ENCODE data around the gene COL8A1. TPM values are rescaled to one million over a fixed set of nuclear protein-coding genes. Genes with fewer than 3 reads are reported as not detected.

Gene COL8A1
- total RNA-seq, 1 experiment from 2014 or later = 0.87 TPM

DNA sequence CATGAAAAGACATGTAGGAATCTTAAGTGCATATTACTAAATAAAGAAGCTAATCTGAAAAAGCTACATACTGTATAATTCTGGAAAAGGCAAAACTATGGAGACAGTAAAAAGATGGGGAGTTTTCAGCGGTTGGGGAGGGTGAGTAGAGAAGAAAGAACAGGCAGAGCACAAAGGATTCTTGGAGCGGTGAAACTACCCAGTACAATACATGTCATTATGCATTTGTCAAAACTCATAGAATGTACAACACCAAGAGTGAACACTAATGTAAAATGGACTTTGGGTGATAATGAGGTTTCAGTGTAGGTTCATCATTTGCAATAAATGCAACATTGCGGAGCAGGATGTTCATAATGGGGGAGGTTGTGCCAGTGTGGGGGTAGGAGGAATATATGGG, 133.8 kb downstream of the COL8A1 start (continued):
- TF ChIP-seq SP1 (CRISPR knock-in tag; conservative IDR thresholded peaks at IDR 0.05) = no peak
- TF ChIP-seq MYBL2 (CRISPR knock-in tag; IDR thresholded peaks at IDR 0.05) = no peak
- no peak for TF ChIP-seq ZNF671 (CRISPR knock-in tag; IDR thresholded peaks at IDR 0.05)

- Mint-ChIP-seq H3K27me3 (ENCODE audit: low read depth) (no peaks in the 10 kb centered on the region), H3K36me3 (no peaks in the 10 kb centered on the region), H3K4me3 (no peak overlapping the region), H3K4me1 (peaks cover 22% of the 10 kb centered on the region), H3K9me3 (0 out of 2 replicates have a peak, but pooled peaks cover 4% of the 10 kb centered on the region), H3K27ac (no peak overlapping the region)
- TF ChIP-seq ZNF423 (CRISPR knock-in tag; IDR thresholded peaks at IDR 0.05) (no peak), ZNF138 (CRISPR knock-in tag; conservative IDR thresholded peaks at IDR 0.05) (no peak), ELF4 (CRISPR knock-in tag; IDR thresholded peaks at IDR 0.05; ENCODE audit: low read depth) (no peak), PREB (CRISPR knock-in tag; IDR thresholded peaks at IDR 0.05; ENCODE audit: borderline replicate concordance) (no peak), NR2C2 (CRISPR knock-in tag; IDR thresholded peaks at IDR 0.05) (no peak), MLX (CRISPR knock-in tag; IDR thresholded peaks at IDR 0.05) (no peak), NR3C1 (CRISPR knock-in tag; conservative IDR thresholded peaks at IDR 0.05; ENCODE audit: low read depth) (no peak)
- TF ChIP-seq, protein P1, sequence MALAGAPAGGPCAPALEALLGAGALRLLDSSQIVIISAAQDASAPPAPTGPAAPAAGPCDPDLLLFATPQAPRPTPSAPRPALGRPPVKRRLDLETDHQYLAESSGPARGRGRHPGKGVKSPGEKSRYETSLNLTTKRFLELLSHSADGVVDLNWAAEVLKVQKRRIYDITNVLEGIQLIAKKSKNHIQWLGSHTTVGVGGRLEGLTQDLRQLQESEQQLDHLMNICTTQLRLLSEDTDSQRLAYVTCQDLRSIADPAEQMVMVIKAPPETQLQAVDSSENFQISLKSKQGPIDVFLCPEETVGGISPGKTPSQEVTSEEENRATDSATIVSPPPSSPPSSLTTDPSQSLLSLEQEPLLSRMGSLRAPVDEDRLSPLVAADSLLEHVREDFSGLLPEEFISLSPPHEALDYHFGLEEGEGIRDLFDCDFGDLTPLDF (CRISPR knock-in tag; IDR thresholded peaks at IDR 0.05) = no peak
- TF ChIP-seq, protein P2, sequence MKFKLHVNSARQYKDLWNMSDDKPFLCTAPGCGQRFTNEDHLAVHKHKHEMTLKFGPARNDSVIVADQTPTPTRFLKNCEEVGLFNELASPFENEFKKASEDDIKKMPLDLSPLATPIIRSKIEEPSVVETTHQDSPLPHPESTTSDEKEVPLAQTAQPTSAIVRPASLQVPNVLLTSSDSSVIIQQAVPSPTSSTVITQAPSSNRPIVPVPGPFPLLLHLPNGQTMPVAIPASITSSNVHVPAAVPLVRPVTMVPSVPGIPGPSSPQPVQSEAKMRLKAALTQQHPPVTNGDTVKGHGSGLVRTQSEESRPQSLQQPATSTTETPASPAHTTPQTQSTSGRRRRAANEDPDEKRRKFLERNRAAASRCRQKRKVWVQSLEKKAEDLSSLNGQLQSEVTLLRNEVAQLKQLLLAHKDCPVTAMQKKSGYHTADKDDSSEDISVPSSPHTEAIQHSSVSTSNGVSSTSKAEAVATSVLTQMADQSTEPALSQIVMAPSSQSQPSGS (CRISPR knock-in tag; IDR thresholded peaks at IDR 0.05; ENCODE audit: borderline replicate concordance, low read depth) = no peak
- no peak for ATAC-seq
- DNase-seq (ENCODE audit: low spot score) = no peak
- CTCF ChIA-PET = no interaction called here
- POLR2A ChIA-PET = no interaction called here
These were observed 134.3 kb downstream of the COL8A1 start for GRCh38 chr3:99772671-99773070.

- ATAC-seq (no peak), DNase-seq (ENCODE audit: low spot score) (no peak)
- ChIA-PET POLR2A (no interaction called here), CTCF (no interaction called here)
- no peaks in the 10 kb centered on the region for H3K27me3 Mint-ChIP-seq (ENCODE audit: low read depth)
- 0 out of 2 replicates have a peak, but pooled peaks cover 4% of the 10 kb centered on the region for H3K9me3 Mint-ChIP-seq
- no peaks in the 10 kb centered on the region for H3K36me3 Mint-ChIP-seq
- H3K4me3 Mint-ChIP-seq = no peak overlapping the region
- TF ChIP-seq, protein P3, sequence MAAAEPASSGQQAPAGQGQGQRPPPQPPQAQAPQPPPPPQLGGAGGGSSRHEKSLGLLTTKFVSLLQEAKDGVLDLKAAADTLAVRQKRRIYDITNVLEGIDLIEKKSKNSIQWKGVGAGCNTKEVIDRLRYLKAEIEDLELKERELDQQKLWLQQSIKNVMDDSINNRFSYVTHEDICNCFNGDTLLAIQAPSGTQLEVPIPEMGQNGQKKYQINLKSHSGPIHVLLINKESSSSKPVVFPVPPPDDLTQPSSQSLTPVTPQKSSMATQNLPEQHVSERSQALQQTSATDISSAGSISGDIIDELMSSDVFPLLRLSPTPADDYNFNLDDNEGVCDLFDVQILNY (CRISPR knock-in tag; IDR thresholded peaks at IDR 0.05) = no peak
- TF ChIP-seq MLX (CRISPR knock-in tag; IDR thresholded peaks at IDR 0.05) = no peak
- TF ChIP-seq, protein P4, sequence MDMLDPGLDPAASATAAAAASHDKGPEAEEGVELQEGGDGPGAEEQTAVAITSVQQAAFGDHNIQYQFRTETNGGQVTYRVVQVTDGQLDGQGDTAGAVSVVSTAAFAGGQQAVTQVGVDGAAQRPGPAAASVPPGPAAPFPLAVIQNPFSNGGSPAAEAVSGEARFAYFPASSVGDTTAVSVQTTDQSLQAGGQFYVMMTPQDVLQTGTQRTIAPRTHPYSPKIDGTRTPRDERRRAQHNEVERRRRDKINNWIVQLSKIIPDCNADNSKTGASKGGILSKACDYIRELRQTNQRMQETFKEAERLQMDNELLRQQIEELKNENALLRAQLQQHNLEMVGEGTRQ (CRISPR knock-in tag; IDR thresholded peaks at IDR 0.05) = no peak
- TF ChIP-seq JUN (CRISPR knock-in tag; IDR thresholded peaks at IDR 0.05) = no peak
- H3K4me1 Mint-ChIP-seq = peaks cover 25% of the 10 kb centered on the region
- H3K27ac Mint-ChIP-seq = no peak overlapping the region
These were observed 136.1 kb downstream of the COL8A1 start for GRCh38 chr3:99774467-99774866.

All from WTC11 (cell line).